ENCODE results near the gene DDX39B.

GRCh38 chr6:31534011-31534410 is 7.8 kb downstream of the DDX39B start:
- TF ChIP-seq REST (IDR thresholded peaks at IDR 0.05; ENCODE audit: insufficient read depth in 1 of 2, low read depth in 2 of 2, low read length in 2 of 2) (no peak), TAF1 (IDR thresholded peaks at IDR 0.05; ENCODE audit: borderline replicate concordance, insufficient read depth, low read length) (no peak), SIN3A (IDR thresholded peaks at IDR 0.05; ENCODE audit: borderline replicate concordance, insufficient read depth, low read length) (no peak)

All from PFSK-1 (cell line).